HUES64 (cell line): ENCODE measurements around the gene ULBP1.
"Not testable (repeated sequence)": the region's sequence is repeated elsewhere in the genome, so short reads cannot be mapped to it uniquely, and the experiment has no call there.

Experiments used
- H3K27ac ChIP-seq: 2 replicates; pipeline ENCODE4 v1.7.0; 2013; ENCODE audit warnings: low read depth, low read length, inconsistent platforms
- H3K27me3 ChIP-seq: 2 replicates; pipeline ENCODE4 v1.6.1; 2013; ENCODE audit warnings: mild to moderate bottlenecking, low read length; ENCODE audit not compliant: insufficient read depth
- H3K36me3 ChIP-seq: 2 replicates; pipeline ENCODE4 v1.6.1; 2013; ENCODE audit warnings: mild to moderate bottlenecking, low read length; ENCODE audit not compliant: insufficient read depth
- H3K4me1 ChIP-seq: 2 replicates; pipeline ENCODE4 v1.6.1; 2013; ENCODE audit warnings: mild to moderate bottlenecking, low read length, moderate library complexity; ENCODE audit not compliant: insufficient read depth
- H3K4me3 ChIP-seq: 2 replicates; pipeline ENCODE4 v1.5.1; 2013; ENCODE audit warnings: mild to moderate bottlenecking, low read length, moderate library complexity
- H3K9ac ChIP-seq: 2 replicates; pipeline ENCODE4 v1.6.1; 2013; ENCODE audit warnings: mild to moderate bottlenecking, low read depth, low read length
- H3K9me3 ChIP-seq: 2 replicates; pipeline ENCODE4 v1.6.1; 2013; ENCODE audit warnings: low read depth, low read length; ENCODE audit not compliant: insufficient read depth
- WGBS: fragments of 150-250, 120-280 bp; methylation state at CpG from one replicate; pipeline ENCODE4 v1.1.7; 2013; ENCODE audit warnings: missing lambda C conversion rate; 5-methylcytosine and 5-hydroxymethylcytosine counted together

ULBP1 gene

GRCh38 chr6:149965194-149966020, 1.7 kb downstream of the ULBP1 start:
- H3K27me3 ChIP-seq, result peaks cover 100% of the 10 kb centered on the region
- peak overlapping the region; percentile 83 for H3K4me3 ChIP-seq
- H3K9ac ChIP-seq, result no peak overlapping the region
- no peak overlapping the region for H3K27ac ChIP-seq
- no peaks in the 10 kb centered on the region for H3K36me3 ChIP-seq
- H3K9me3 ChIP-seq, result no peaks in the 10 kb centered on the region
- 0 out of 2 replicates have a peak, but pooled peaks cover 5% of the 10 kb centered on the region for H3K4me1 ChIP-seq
- 9% methylated on average over 38 of the region's 38 CpGs for WGBS

- H3K36me3 ChIP-seq, H3K27ac ChIP-seq, H3K9me3 ChIP-seq, H3K9ac ChIP-seq, H3K4me1 ChIP-seq, H3K4me3 ChIP-seq: not testable (repeated sequence)
- WGBS, result 96% methylated on average over 2 of the region's 2 CpGs
- H3K27me3 ChIP-seq, result peaks cover 100% of the 10 kb centered on the region
Observed at GRCh38 chr6:149966319-149966718, 2.6 kb downstream of the ULBP1 start.

GRCh38 chr6:149967591-149967990, 3.8 kb downstream of the ULBP1 start:
- Histone ChIP-seq H3K36me3 (no peaks in the 10 kb centered on the region), H3K9ac (no peak overlapping the region), H3K4me1 (0 out of 2 replicates have a peak, but pooled peaks cover 5% of the 10 kb centered on the region), H3K27me3 (peaks cover 97% of the 10 kb centered on the region), H3K9me3 (no peaks in the 10 kb centered on the region), H3K4me3 (no peak overlapping the region), H3K27ac (no peak overlapping the region)
- 83% methylated on average over 4 of the region's 4 CpGs for WGBS

- H3K9ac ChIP-seq, H3K4me1 ChIP-seq, H3K36me3 ChIP-seq, H3K9me3 ChIP-seq, H3K4me3 ChIP-seq, H3K27ac ChIP-seq: not testable (repeated sequence)
- H3K27me3 ChIP-seq, result peaks cover 97% of the 10 kb centered on the region
- 78% methylated on average over 2 of the region's 2 CpGs for WGBS
Observed at GRCh38 chr6:149967999-149968398, 4.3 kb downstream of the ULBP1 start.

- not testable (repeated sequence) for H3K9me3 ChIP-seq, H3K4me3 ChIP-seq, H3K4me1 ChIP-seq, H3K36me3 ChIP-seq, H3K9ac ChIP-seq, H3K27ac ChIP-seq
- H3K27me3 ChIP-seq, result peaks cover 97% of the 10 kb centered on the region
- WGBS, result 78% methylated on average over 2 of the region's 2 CpGs
Observed at GRCh38 chr6:149968909-149969308, 5.2 kb downstream of the ULBP1 start.

- H3K27me3 ChIP-seq, result peaks cover 97% of the 10 kb centered on the region
- H3K4me1 ChIP-seq, result no peaks in the 10 kb centered on the region
- no peak overlapping the region for H3K4me3 ChIP-seq
- H3K9ac ChIP-seq, result no peak overlapping the region
- no peaks in the 10 kb centered on the region for H3K9me3 ChIP-seq
- no peak overlapping the region for H3K27ac ChIP-seq
- WGBS, result 84% methylated on average over 2 of the region's 2 CpGs
- H3K36me3 ChIP-seq, result no peaks in the 10 kb centered on the region
Observed at GRCh38 chr6:149969635-149970034, 5.9 kb downstream of the ULBP1 start.

- H3K4me1 ChIP-seq, H3K4me3 ChIP-seq, H3K9ac ChIP-seq, H3K9me3 ChIP-seq, H3K36me3 ChIP-seq, H3K27ac ChIP-seq: not testable (repeated sequence)
- peaks cover 97% of the 10 kb centered on the region for H3K27me3 ChIP-seq
- 73% methylated on average over 6 of the region's 6 CpGs for WGBS
Observed at GRCh38 chr6:149974394-149974793, 10.7 kb downstream of the ULBP1 start.

GRCh38 chr6:149974825-149975224, 11.1 kb downstream of the ULBP1 start:
- WGBS, result 60% methylated on average over 3 of the region's 3 CpGs
- H3K27ac ChIP-seq, result no peak overlapping the region
- no peak overlapping the region for H3K4me3 ChIP-seq
- no peaks in the 10 kb centered on the region for H3K4me1 ChIP-seq
- H3K9me3 ChIP-seq, result no peaks in the 10 kb centered on the region
- H3K36me3 ChIP-seq, result no peaks in the 10 kb centered on the region
- no peak overlapping the region for H3K9ac ChIP-seq
- H3K27me3 ChIP-seq, result peaks cover 97% of the 10 kb centered on the region

GRCh38 chr6:149975400-149975799, 11.7 kb downstream of the ULBP1 start:
- H3K9me3 ChIP-seq, result no peaks in the 10 kb centered on the region

GRCh38 chr6:149977221-149977620, 13.5 kb downstream of the ULBP1 start:
- no peaks in the 10 kb centered on the region for H3K36me3 ChIP-seq
- no peaks in the 10 kb centered on the region for H3K9me3 ChIP-seq
- no peak overlapping the region for H3K9ac ChIP-seq
- H3K4me3 ChIP-seq, result no peak overlapping the region
- H3K4me1 ChIP-seq, result no peaks in the 10 kb centered on the region
- H3K27ac ChIP-seq, result no peak overlapping the region
- peaks cover 95% of the 10 kb centered on the region for H3K27me3 ChIP-seq
- 74% methylated on average over 4 of the region's 4 CpGs for WGBS

More at GRCh38 chr6:149975400-149975799, 11.7 kb downstream of the ULBP1 start:
- H3K4me3 ChIP-seq, result no peak overlapping the region
- no peaks in the 10 kb centered on the region for H3K36me3 ChIP-seq
- H3K27me3 ChIP-seq, result peaks cover 94% of the 10 kb centered on the region
- H3K27ac ChIP-seq, result no peak overlapping the region
- no peaks in the 10 kb centered on the region for H3K4me1 ChIP-seq
- no peak overlapping the region for H3K9ac ChIP-seq

- no peaks in the 10 kb centered on the region for H3K4me1 ChIP-seq
- no peak overlapping the region for H3K4me3 ChIP-seq
- H3K27ac ChIP-seq, result no peak overlapping the region
- no peaks in the 10 kb centered on the region for H3K36me3 ChIP-seq
- no peaks in the 10 kb centered on the region for H3K9me3 ChIP-seq
- peaks cover 95% of the 10 kb centered on the region for H3K27me3 ChIP-seq
- no peak overlapping the region for H3K9ac ChIP-seq
Observed at GRCh38 chr6:149978610-149979009, 14.9 kb downstream of the ULBP1 start.

GRCh38 chr6:149979293-149979692, 15.6 kb downstream of the ULBP1 start:
- Histone ChIP-seq H3K36me3 (no peaks in the 10 kb centered on the region), H3K27ac (no peak overlapping the region), H3K4me1 (no peaks in the 10 kb centered on the region), H3K27me3 (peaks cover 89% of the 10 kb centered on the region), H3K9ac (no peak overlapping the region), H3K4me3 (no peak overlapping the region), H3K9me3 (no peaks in the 10 kb centered on the region)
- 78% methylated on average over 6 of the region's 6 CpGs for WGBS
